Liver (tissue), 3 donors: ENCODE measurements around the gene DIS3L2.

Source experiments
- CTCF ChIP-seq: fragments of 150-350 bp; IDR thresholded peaks from 2 replicates; pipeline ENCODE4 v1.5.1; 2017; ENCODE audit warnings: improper control_type of control experiment, low read depth, low read length; ENCODE audit not compliant: missing input control
- EGR1 ChIP-seq, 2 donors: IDR thresholded peaks; 2 replicates each; pipeline ENCODE4 v1.6.1; 2016 to 2018; ENCODE audit warnings: antibody characterized with exemption in 2 of 2, low read depth in 2 of 2
- FOXA1 ChIP-seq: IDR thresholded peaks from 2 replicates; pipeline ENCODE4 v1.6.1; 2016; ENCODE audit warnings: antibody characterized with exemption
- GABPA ChIP-seq, 2 donors: IDR thresholded peaks in 1 of 2; conservative IDR thresholded peaks in 1 of 2; 2 replicates each; pipeline ENCODE4 v1.6.1; 2016; ENCODE audit warnings: antibody characterized with exemption in 2 of 2, mild to moderate bottlenecking in 1 of 2, moderate library complexity in 1 of 2
- HNF4A ChIP-seq, 2 donors: conservative IDR thresholded peaks; 2 replicates each; pipeline ENCODE4 v1.6.1; 2016; ENCODE audit warnings: antibody characterized with exemption in 2 of 2, mild to moderate bottlenecking in 2 of 2
- MAX ChIP-seq: IDR thresholded peaks from 2 replicates; pipeline ENCODE4 v1.6.1; 2016; ENCODE audit warnings: antibody characterized with exemption
- NR2F2 ChIP-seq: IDR thresholded peaks from 2 replicates; pipeline ENCODE4 v1.6.1; 2016; ENCODE audit warnings: antibody characterized with exemption
- RAD21 ChIP-seq, 2 donors: IDR thresholded peaks; 2 replicates each; pipeline ENCODE4 v1.6.1; 2016; ENCODE audit warnings: antibody characterized with exemption in 2 of 2, mild to moderate bottlenecking in 2 of 2
- REST ChIP-seq: IDR thresholded peaks from 2 replicates; pipeline ENCODE4 v1.6.1; 2016; ENCODE audit warnings: antibody characterized with exemption, mild to moderate bottlenecking
- SP1 ChIP-seq: IDR thresholded peaks from 2 replicates; pipeline ENCODE4 v1.6.1; 2018; ENCODE audit warnings: antibody characterized with exemption, mild to moderate bottlenecking
- TAF1 ChIP-seq: conservative IDR thresholded peaks from 2 replicates; pipeline ENCODE4 v1.6.1; 2016; ENCODE audit warnings: antibody characterized with exemption, mild to moderate bottlenecking
- YY1 ChIP-seq: IDR thresholded peaks from 2 replicates; pipeline ENCODE4 v1.6.1; 2016; ENCODE audit warnings: antibody characterized with exemption, mild to moderate bottlenecking
- TF ChIP-seq, protein P1 (sequence below): IDR thresholded peaks from 2 replicates; pipeline ENCODE4 v1.6.1; 2016; ENCODE audit warnings: antibody characterized with exemption
- donor health status: healthy.
- donor health status: healthy.

- TF ChIP-seq CTCF (no peak), SP1 (no peak), YY1 (no peak), FOXA1 (no peak), TAF1 (no peak), MAX (no peak), RAD21 (IDR thresholded peaks at IDR 0.05) (no peak), GABPA (IDR thresholded peaks at IDR 0.05 in 1 of 2, conservative IDR thresholded peaks at IDR 0.05 in 1 of 2) (no peak), HNF4A (conservative IDR thresholded peaks at IDR 0.05) (no peak), NR2F2 (no peak), EGR1 (IDR thresholded peaks at IDR 0.05; ENCODE audit: low read depth in 2 of 2) (no peak), REST (no peak)
- TF ChIP-seq, protein P1, sequence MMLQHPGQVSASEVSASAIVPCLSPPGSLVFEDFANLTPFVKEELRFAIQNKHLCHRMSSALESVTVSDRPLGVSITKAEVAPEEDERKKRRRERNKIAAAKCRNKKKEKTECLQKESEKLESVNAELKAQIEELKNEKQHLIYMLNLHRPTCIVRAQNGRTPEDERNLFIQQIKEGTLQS: no peak
Observed at GRCh38 chr2:231992888-231993287, 31.4 kb downstream of the DIS3L2 start.
